ENCODE data around the gene YIF1B.

YIF1B gene

DNA sequence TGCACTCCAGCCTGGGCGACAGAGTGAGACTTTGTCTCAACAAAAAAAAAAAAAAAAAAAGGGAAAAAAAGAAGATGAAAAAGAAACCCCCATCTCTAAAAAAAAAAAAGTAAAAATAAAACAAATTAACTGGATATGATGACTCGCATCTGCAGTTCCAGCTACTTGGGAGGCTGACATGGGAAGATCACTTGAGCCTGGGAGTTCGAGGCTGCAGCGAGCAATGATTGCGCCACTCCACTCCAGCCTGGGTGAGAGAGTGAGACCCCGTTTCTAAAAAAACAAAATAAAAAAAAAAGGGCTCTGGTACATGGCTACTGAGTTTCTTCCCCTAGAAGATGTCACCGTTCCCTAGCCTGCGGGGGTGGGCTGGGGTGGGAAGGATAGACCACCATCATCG, 17.5 kb upstream of the YIF1B start:
- DNase-seq, result no peak

- DNase-seq, result no peak
These were observed 16.0 kb upstream of the YIF1B start for GRCh38 chr19:38331728-38332127.

DNA sequence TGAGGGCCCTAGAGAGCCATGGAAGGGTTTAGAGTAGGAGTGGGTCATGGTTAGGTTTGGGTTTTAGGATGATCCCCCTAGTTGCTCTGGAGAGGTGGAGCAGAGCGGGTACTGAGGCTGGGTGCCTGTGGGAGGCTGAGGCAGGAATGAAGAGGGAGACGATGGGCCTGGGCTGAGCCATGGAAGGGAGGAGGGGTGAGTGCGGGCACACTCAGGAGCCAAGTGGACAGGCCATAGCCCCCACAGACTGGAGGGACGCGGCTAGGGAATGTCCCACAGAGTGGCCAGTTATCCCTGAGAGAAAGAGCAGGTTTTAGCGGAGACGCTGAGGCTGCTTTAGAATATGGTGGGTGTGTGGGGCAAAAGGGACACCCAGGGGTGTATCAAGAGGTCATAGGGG, 13.9 kb upstream of the YIF1B start:
- no peak for DNase-seq

DNA sequence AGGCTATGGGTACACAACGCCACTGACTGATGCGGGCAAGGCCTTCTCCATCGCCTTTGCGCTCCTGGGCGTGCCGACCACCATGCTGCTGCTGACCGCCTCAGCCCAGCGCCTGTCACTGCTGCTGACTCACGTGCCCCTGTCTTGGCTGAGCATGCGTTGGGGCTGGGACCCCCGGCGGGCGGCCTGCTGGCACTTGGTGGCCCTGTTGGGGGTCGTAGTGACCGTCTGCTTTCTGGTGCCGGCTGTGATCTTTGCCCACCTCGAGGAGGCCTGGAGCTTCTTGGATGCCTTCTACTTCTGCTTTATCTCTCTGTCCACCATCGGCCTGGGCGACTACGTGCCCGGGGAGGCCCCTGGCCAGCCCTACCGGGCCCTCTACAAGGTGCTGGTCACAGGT, 10.8 kb upstream of the YIF1B start:
- DNase-seq, result no peak

DNA sequence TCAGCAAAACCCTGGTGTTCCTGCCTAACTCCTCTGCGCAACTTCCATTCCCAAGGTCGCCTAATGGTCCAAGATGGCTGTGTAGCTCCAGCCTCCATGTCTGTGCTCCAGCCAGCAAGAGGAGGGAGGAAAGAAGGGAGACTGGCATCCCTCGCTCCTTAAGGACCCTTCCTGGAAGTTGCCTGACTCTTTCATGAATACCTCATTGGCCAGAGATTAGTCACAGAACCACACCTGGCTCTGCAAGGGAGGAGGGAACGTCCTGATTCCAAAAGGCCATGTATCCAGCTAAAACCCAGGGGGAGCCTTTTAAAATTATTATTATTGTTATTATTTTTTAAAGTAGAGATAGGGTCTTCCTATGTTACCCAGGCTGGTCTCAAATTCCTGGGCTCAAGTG, 8.7 kb upstream of the YIF1B start:
- no peak for DNase-seq

DNA sequence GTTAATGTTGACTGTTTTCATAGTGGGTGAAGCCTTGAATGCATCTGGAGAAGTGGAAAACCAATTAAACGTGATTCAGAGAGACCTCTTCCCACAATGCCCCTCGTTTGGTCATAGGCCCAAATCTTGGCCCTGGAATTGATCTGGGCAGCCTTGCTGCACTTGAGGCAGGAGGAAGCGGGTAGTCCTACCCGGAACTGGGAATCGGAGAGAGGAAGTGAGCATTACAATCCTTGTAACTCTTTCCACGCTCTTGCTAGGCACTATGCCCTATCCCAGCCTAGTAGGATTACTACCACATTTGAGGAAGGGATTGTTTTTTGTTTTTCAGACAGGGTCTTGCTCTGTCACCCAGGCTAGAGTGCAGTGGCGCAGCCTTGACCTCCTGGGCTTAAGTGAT, 7.5 kb upstream of the YIF1B start:
- DNase-seq, result no peak

DNA sequence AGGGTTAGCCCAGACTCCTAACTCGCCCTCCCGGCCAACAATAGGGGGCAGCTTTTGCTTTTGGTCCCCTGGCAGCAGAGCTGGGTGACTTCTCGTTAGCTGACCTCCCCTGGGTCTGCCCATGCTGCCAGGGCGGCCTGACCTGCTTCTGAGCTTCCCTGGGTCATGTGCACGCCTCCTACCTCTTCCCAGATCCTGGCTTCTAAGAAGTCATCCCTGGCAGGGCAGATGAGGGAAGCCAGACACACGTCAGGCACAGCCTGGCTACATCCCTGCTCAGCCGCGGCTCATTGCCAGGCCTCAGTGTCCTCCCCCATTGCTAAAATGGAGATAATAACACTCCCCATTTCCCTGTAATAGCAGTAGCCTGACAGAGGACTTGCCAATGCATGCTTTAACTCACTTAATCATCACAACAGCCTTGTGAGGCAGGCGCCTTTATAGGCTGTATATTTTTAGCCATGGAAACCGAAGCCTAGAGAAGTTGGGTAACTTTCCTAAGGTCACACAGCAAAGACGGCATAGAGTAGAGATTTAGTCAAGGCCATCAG, 6.0 kb upstream of the YIF1B start:
- DNase-seq, result no peak

DNA sequence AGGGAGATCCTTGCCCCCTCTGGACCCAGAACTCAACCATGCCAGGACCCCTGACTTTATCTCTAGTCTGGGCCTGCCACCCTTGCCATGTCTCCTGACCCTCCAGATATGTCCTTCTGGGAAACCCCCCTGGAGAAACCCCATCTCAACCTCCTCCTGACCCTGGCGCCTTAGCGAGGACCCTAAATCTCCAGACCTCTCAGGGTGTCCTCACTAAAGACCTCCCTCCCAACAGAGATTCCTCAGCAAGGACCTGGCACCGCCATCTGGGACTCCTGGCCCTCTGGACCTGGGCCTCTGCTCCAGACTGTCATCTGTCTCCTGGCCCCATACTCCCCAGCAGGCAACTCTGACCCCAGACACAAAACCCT, 5.2 kb upstream of the YIF1B start:
- DNase-seq, result no peak

GRCh38 chr19:38319421-38320258, 3.9 kb upstream of the YIF1B start, which contains the start of gene KCNK6:
Gene KCNK6 (plus strand): TSS chr19:38319845. CDS start chr19:38319951, 106 bp downstream.
- peak; percentile 49 for DNase-seq

DNA sequence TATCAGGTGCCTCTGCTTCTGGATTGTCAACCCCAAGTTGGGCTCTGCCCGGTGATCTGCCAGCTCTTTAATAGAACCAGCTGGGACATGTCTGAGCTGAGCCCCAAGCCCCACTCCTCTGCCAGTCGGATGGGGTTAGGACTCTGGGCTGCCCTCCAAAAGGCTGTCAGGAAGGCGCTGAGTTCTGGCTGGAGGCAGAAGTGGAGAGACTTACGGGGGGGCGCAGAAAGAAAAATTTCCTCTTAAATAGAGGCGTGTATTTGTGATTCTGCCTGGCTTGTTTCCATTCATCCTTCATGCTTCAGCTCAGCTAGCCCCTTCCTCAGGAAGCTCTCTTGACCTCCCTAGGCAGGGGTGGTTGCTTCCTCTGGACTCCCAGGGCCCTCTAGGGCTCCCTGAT, 2.9 kb upstream of the YIF1B start:
- no peak for DNase-seq

DNA sequence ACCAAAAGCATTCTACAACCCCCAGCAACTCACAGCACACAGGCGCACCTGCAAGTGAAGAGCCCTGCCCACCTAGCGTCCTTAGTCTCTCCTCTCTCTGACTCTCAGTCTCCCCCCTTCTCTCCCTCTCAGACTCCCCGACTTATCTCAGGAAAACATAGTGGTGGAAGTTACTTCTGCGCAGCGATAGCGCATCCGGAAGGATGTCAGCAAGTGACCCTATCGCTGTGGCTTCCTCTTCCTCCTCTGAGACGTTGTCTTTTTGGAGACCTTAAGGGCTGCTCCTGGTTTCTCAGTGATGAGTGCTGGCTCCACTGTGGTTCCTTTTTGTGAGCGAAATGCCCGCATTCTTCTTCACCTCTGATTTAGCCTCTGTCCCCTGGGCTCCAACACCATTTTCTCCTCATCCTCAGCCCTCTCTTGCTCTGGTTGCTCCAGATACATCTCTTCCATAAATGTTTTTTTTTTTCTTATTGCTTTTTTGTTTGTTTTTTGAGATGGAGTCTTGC, 1.4 kb upstream of the YIF1B start:
- no peak for DNase-seq

DNA sequence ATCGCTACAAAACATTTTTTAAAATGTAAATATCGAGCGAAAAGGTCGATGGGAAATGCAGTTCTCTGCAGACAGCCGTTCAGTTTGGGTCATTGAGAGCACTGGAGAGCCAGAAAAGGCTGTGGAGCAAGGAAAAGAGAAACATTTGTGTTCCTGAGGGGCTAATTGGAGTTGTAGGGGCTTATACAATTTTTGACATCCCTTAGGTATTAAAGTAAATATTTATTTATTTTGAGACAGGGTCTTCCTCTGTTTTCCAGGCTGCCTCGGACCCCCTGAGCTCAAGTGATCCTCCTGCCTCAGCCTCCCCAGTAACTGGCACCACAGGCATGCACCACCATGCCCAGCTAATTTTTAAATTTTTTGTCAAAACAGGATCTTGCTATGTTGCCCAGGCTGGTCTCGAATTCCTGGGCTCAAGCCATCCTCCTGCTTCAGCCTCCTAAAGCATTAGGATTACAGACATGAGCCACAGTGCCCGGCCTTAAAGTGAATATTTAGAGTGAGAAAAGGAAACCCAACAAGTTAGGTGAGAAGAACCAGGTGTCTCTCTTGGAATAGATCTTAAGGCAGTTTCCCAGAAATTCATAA, 825 bp upstream of the YIF1B start:
- no peak for DNase-seq

DNA sequence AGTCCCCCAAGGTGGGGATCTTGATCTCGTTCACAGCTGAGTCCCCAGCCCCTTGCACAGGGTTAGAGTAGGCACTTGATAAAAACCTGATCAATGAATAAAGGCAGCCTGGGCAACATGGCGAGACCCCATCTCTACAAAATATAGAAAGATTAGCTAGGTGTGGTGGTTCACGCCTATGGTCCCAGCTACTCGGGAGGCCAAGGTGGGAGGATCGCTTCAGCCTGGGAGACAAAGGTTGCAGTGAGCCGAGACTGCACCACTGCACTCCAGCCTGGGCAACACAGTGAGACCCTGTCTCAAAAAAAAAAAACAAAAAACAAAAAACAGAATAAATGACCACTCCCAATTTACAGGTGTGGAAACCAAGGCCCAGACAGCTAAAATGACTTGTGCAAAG, 4.8 kb downstream of the YIF1B start:
- DNase-seq, result no peak

- DNase-seq, result no peak
These were observed 5.5 kb downstream of the YIF1B start for GRCh38 chr19:38310279-38310670.

- DNase-seq, result no peak
These were observed 6.0 kb downstream of the YIF1B start for GRCh38 chr19:38309615-38310278.

GRCh38 chr19:38308926-38309614, 6.7 kb downstream of the YIF1B start:
- no peak for DNase-seq

- no peak for DNase-seq
These were observed 7.6 kb downstream of the YIF1B start for GRCh38 chr19:38308006-38308766.

DNA sequence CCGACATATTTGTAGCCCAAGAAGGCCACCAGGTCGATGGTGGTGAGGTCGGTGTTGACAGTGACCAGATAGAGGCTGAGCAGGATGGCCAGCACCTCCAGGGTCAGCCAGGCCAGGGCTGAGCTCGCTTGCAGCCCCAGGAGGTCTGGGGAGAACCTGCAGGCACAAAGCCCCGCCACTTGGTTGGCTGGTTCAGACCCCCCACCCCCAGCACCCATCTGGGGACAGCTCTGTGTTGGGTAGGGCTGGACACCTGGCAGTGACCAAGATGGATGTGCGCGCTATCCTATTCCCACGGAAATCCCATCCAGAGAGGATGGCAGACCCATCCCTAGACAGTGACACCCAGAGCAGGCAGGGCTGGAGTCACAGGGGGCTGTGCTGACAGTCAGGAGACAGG, 8.2 kb downstream of the YIF1B start:
- no peak for DNase-seq

- no peak for DNase-seq
These were observed 8.7 kb downstream of the YIF1B start for GRCh38 chr19:38307076-38307475.

GRCh38 chr19:38306236-38306635, 9.5 kb downstream of the YIF1B start:
- no peak for DNase-seq

- no peak for DNase-seq
These were observed 10.8 kb downstream of the YIF1B start for GRCh38 chr19:38304866-38305429.

DNA sequence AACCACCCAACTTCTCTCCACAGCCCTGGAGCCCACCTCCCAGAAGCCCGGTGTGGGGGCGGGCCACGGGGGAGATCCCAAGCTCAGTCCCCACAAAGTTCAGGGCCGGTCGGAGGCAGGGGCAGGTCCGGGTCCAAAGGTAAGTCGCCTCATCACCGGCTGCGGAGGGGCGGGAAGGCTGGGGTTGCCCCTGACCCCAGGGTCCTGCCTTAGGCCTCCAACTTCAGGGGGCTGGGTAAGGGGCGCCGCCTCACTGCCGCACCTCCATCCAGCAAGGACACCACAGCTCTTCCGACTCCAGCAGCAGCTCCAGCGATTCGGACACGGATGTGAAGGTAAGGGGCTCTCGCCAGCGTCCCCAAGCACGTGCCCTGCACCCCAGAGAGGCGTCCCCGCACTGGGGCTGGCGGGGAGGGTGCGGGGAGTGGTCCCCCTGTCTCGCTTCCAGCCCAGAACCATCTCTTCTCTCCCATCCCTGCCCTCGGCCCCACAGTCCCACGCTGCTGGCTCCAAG, 11.3 kb downstream of the YIF1B start:
- no peak for DNase-seq

All from activated CD4-positive, CD25-positive, alpha-beta regulatory T cell treated with anti-CD3 and anti-CD28 coated beads, Interleukin-2, amount 50 U/mL, for 72 hours (primary cell).